Sigmoid colon (tissue), 7 donors: ENCODE results near the gene CCDC7. TPM values are rescaled to one million over a fixed set of nuclear protein-coding genes. Genes with fewer than 3 reads are reported as not detected.

Experiments
- DNase-seq: peaks from one replicate; pipeline ENCODE4 v3.0.0-alpha.2; 2019
- H3K27ac ChIP-seq, 4 donors: fragments of 200-600 bp; sonication (generic); one replicate each; pipeline ENCODE4 v1.5.1; 2016 to 2019; ENCODE audit warnings: mild to moderate bottlenecking in 1 of 4
- H3K27me3 ChIP-seq, 3 donors: fragments of 200-600 bp; sonication (generic); one replicate each; pipeline ENCODE4 v1.5.1; 2019; ENCODE audit warnings: mild to moderate bottlenecking in 1 of 3
- H3K36me3 ChIP-seq, 4 donors: fragments of 200-600 bp; sonication (generic); one replicate each; pipeline ENCODE4 v1.5.1; 2016 to 2019
- H3K4me1 ChIP-seq, 4 donors: fragments of 200-600 bp; sonication (generic); one replicate each; pipeline ENCODE4 v1.5.1; 2017 to 2019
- H3K4me3 ChIP-seq, 4 donors: fragments of 200-600 bp; sonication (generic); one replicate each; pipeline ENCODE4 v1.5.1; 2017 to 2019; ENCODE audit warnings: mild to moderate bottlenecking in 2 of 4, moderate library complexity in 1 of 4
- H3K9me3 ChIP-seq, 4 donors: fragments of 200-600 bp in 3 of 4; sonication (generic) in 3 of 4; one replicate each; pipeline versions ENCODE4 v1.5.1 to v1.6.1; 2013 to 2019
- CTCF ChIP-seq, 4 experiments: fragments of 450-650 bp in 3 of 4; fragments of 200-600 bp in 1 of 4; IDR thresholded peaks; one replicate each; pipeline ENCODE4 v1.5.1; 2016 to 2019; ENCODE audit warnings: antibody characterized with exemption in 4 of 4, mild to moderate bottlenecking in 3 of 4, moderate library complexity in 2 of 4
- EP300 ChIP-seq, 4 donors: sonication (generic); formaldehyde crosslinking; IDR thresholded peaks; one replicate each; pipeline ENCODE4 v1.6.1; 2017; ENCODE audit warnings: antibody characterized with exemption in 4 of 4
- POLR2A ChIP-seq, 2 donors: fragments of 450-650 bp; IDR thresholded peaks; one replicate each; pipeline ENCODE4 v1.6.1; 2016; ENCODE audit warnings: antibody characterized with exemption in 2 of 2, mild to moderate bottlenecking in 2 of 2, moderate library complexity in 2 of 2
- POLR2AphosphoS5 ChIP-seq, 4 donors: sonication (generic); formaldehyde crosslinking; IDR thresholded peaks; one replicate each; pipeline ENCODE4 v1.6.1; 2017; ENCODE audit warnings: antibody characterized with exemption in 4 of 4
- WGBS, 2 donors: extraction: QIAGEN DNeasy Blood & Tissue Kit; methylation state at CpG; one replicate each; pipeline ENCODE4 v1.1.7; 2013; 5-methylcytosine and 5-hydroxymethylcytosine counted together
- intact Hi-C: fragments of 100-400 bp; cut with DNase I; formaldehyde crosslinking; loops from one replicate; pipeline ENCODE4 v1.15.1; 2023
- polyA plus RNA-seq, 3 donors: library from polyadenylated mRNA; stranded (reverse); fragments of 200-250 nt; gene quantifications; one replicate each; pipeline ENCODE4 v1.2.3, GENCODE V29; 2013
- total RNA-seq, 4 donors: library from RNA; depleted of rRNA; stranded (reverse); fragments of >200 nt; gene quantifications; one replicate each; pipeline ENCODE4 v1.1.0, GENCODE V29; 2016
- donor health status: healthy with polysubstance abuse.
- donor health status: Bipolar disorder and iron deficiency.
- donor health status: healthy.

Gene CCDC7
- total and polyA plus RNA-seq, 7 donors: 0.46 to 84.9 (median 42.9) TPM

DNA sequence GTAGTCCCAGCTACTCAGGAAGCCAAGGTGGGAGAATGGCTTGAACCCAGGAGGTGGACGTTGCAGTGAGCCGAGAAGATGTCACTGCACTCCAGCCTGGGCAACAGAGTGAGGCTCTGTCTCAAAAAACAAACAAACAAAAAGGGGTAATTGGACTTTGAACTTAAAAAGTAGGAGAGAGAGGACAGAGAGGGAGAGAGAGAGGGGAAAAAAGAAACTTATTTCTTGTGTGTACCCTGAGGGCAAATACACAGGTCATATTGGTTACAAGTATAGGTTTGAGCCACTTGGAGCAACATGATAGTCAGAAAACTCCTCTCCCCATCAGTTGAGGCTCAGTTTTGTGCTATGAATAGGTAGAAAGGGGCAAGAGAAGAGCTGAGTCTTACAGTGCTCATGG is 42.8 kb upstream of the CCDC7 start:
- no peak overlapping the region for H3K4me3 ChIP-seq
- H3K9me3 ChIP-seq: no peaks in the 10 kb centered on the region
- intact Hi-C loops: no loop called here
- TF ChIP-seq POLR2A (IDR thresholded peaks at IDR 0.05) (no peak), POLR2AphosphoS5 (IDR thresholded peaks at IDR 0.05) (no peak), CTCF (IDR thresholded peaks at IDR 0.05) (no peak), EP300 (IDR thresholded peaks at IDR 0.05) (no peak)
- no peaks in the 10 kb centered on the region for H3K4me1 ChIP-seq
- 22 to 70% methylated on average over 2 of the region's 2 CpGs for WGBS, 2 donors
- H3K27me3 ChIP-seq: no peaks in the 10 kb centered on the region
- H3K27ac ChIP-seq: no peak overlapping the region
- no peak for DNase-seq
- no peaks in the 10 kb centered on the region for H3K36me3 ChIP-seq

- H3K36me3 ChIP-seq: no peaks in the 10 kb centered on the region
- no peaks in the 10 kb centered on the region for H3K9me3 ChIP-seq
- peaks cover 0 to 26% (median 20%) of the 10 kb centered on the region in 4 donors for H3K4me1 ChIP-seq
- TF ChIP-seq EP300 (IDR thresholded peaks at IDR 0.05) (no peak), CTCF (IDR thresholded peaks at IDR 0.05) (no peak), POLR2A (IDR thresholded peaks at IDR 0.05) (no peak), POLR2AphosphoS5 (IDR thresholded peaks at IDR 0.05) (no peak)
- 92 to 97% methylated on average over 5 of the region's 5 CpGs for WGBS, 2 donors
- DNase-seq: no peak
- H3K4me3 ChIP-seq: no peak overlapping the region
- no peaks in the 10 kb centered on the region for H3K27me3 ChIP-seq
- no peak overlapping the region for H3K27ac ChIP-seq
- intact Hi-C loops: no loop called here
These were observed 37.2 kb upstream of the CCDC7 start for GRCh38 chr10:32408690-32409089.

GRCh38 chr10:32409741-32410140 is 36.2 kb upstream of the CCDC7 start:
- peaks cover 0 to 31% (median 23%) of the 10 kb centered on the region in 4 donors for H3K4me1 ChIP-seq
- 76 to 85% methylated on average over 3 of the region's 3 CpGs for WGBS, 2 donors
- H3K27me3 ChIP-seq: no peaks in the 10 kb centered on the region
- no peak overlapping the region for H3K27ac ChIP-seq
- no peak overlapping the region for H3K4me3 ChIP-seq
- no peak for TF ChIP-seq EP300 (IDR thresholded peaks at IDR 0.05)
- TF ChIP-seq POLR2AphosphoS5 (IDR thresholded peaks at IDR 0.05): no peak
- TF ChIP-seq CTCF (IDR thresholded peaks at IDR 0.05): no peak
- TF ChIP-seq POLR2A (IDR thresholded peaks at IDR 0.05): no peak
- intact Hi-C loops: no loop called here
- no peaks in the 10 kb centered on the region for H3K36me3 ChIP-seq
- DNase-seq: no peak
- no peaks in the 10 kb centered on the region for H3K9me3 ChIP-seq

DNA sequence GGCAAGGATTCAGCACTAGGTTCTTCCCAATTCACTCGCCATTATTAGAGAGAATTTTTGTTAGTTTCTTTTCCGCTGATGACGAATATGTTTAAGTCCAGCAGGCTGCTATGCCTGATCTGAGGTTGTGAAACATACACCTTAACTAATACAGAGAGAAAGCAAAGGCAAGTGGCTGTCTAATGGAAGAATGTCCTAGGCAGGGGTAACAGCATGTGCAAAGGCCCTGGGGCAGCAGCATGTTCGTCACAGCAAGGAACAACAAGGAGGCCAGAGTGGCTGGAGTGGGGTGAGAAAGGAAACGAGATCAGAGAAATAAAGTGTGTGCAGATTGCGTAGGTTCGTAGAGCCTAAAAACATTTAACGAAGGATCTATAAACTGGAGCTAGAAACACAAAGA is 35.4 kb upstream of the CCDC7 start:
- no peaks in the 10 kb centered on the region for H3K36me3 ChIP-seq
- no peaks in the 10 kb centered on the region for H3K9me3 ChIP-seq
- TF ChIP-seq CTCF (IDR thresholded peaks at IDR 0.05) (no peak), EP300 (IDR thresholded peaks at IDR 0.05) (no peak), POLR2A (IDR thresholded peaks at IDR 0.05) (no peak), POLR2AphosphoS5 (IDR thresholded peaks at IDR 0.05) (no peak)
- no peaks in the 10 kb centered on the region for H3K27me3 ChIP-seq
- intact Hi-C loops: no loop called here
- peaks cover 0 to 36% (median 25%) of the 10 kb centered on the region in 4 donors for H3K4me1 ChIP-seq
- DNase-seq: no peak
- WGBS, 2 donors: 96 to 97% methylated on average over 8 of the region's 8 CpGs
- no peak overlapping the region for H3K4me3 ChIP-seq
- no peak overlapping the region for H3K27ac ChIP-seq

GRCh38 chr10:32411797-32412498 is 34.0 kb upstream of the CCDC7 start:
- no peaks in the 10 kb centered on the region for H3K36me3 ChIP-seq
- DNase-seq: no peak
- H3K4me1 ChIP-seq: peaks cover 0 to 39% (median 30%) of the 10 kb centered on the region in 4 donors
- 88% methylated on average over 2 of the region's 2 CpGs for WGBS, 2 donors
- no peak overlapping the region for H3K4me3 ChIP-seq
- intact Hi-C loops: no loop called here
- no peaks in the 10 kb centered on the region for H3K9me3 ChIP-seq
- TF ChIP-seq POLR2AphosphoS5 (IDR thresholded peaks at IDR 0.05): no peak
- no peak for TF ChIP-seq CTCF (IDR thresholded peaks at IDR 0.05)
- no peak for TF ChIP-seq EP300 (IDR thresholded peaks at IDR 0.05)
- no peak for TF ChIP-seq POLR2A (IDR thresholded peaks at IDR 0.05)
- no peaks in the 10 kb centered on the region for H3K27me3 ChIP-seq
- H3K27ac ChIP-seq: peak overlapping the region; percentile 52 to 83 (median 65)
